IPS-20b (cell line): ENCODE measurements around the gene PADI1.

Experiments
- H3K27ac ChIP-seq: one replicate; pipeline ENCODE4 v1.5.1; 2013; ENCODE audit warnings: low read length
- H3K27me3 ChIP-seq: 2 replicates; pipeline ENCODE4 v1.6.1; 2013; ENCODE audit warnings: mild to moderate bottlenecking, low read length, inconsistent platforms; ENCODE audit not compliant: insufficient read depth
- H3K36me3 ChIP-seq: 2 replicates; pipeline ENCODE4 v1.6.1; 2013; ENCODE audit warnings: low read depth, mild to moderate bottlenecking, inconsistent platforms, low read length, moderate library complexity; ENCODE audit not compliant: insufficient read depth
- H3K4me1 ChIP-seq: 2 replicates; pipeline ENCODE4 v1.6.1; 2013; ENCODE audit warnings: mild to moderate bottlenecking, control low read depth, inconsistent platforms, low read length, moderate library complexity; ENCODE audit not compliant: insufficient read depth
- H3K4me3 ChIP-seq: 2 replicates; pipeline ENCODE4 v1.5.1; 2013; ENCODE audit warnings: mild to moderate bottlenecking, low read length, inconsistent platforms
- H3K9ac ChIP-seq: 2 replicates; pipeline ENCODE4 v1.6.1; 2013; ENCODE audit warnings: low read depth, mild to moderate bottlenecking, inconsistent platforms, low read length, moderate library complexity
- H3K9me3 ChIP-seq: 2 replicates; pipeline ENCODE4 v1.6.1; 2013; ENCODE audit warnings: mild to moderate bottlenecking, low read depth, low read length, inconsistent platforms; ENCODE audit not compliant: insufficient read depth

PADI1 gene

GRCh38 chr1:17213148-17213781, 8.3 kb downstream of the PADI1 start:
- Histone ChIP-seq H3K9ac (no peak overlapping the region), H3K36me3 (no peaks in the 10 kb centered on the region), H3K4me3 (no peak overlapping the region), H3K4me1 (peaks cover 4% of the 10 kb centered on the region; the same call in 1 of the 2 replicates), H3K27me3 (no peaks in the 10 kb centered on the region), H3K27ac (no peak overlapping the region), H3K9me3 (no peaks in the 10 kb centered on the region)

- Histone ChIP-seq H3K4me1 (peaks cover 4% of the 10 kb centered on the region; the same call in 1 of the 2 replicates), H3K4me3 (no peak overlapping the region), H3K27ac (no peak overlapping the region), H3K27me3 (no peaks in the 10 kb centered on the region), H3K9ac (no peak overlapping the region), H3K36me3 (no peaks in the 10 kb centered on the region), H3K9me3 (no peaks in the 10 kb centered on the region)
These were observed 8.8 kb downstream of the PADI1 start for GRCh38 chr1:17213782-17214148.

GRCh38 chr1:17214876-17215544, 10.1 kb downstream of the PADI1 start:
- no peak overlapping the region for H3K4me3 ChIP-seq
- peaks cover 4% of the 10 kb centered on the region; the same call in 1 of the 2 replicates for H3K4me1 ChIP-seq
- no peak overlapping the region for H3K27ac ChIP-seq

GRCh38 chr1:17215545-17215890, 10.6 kb downstream of the PADI1 start:
- H3K36me3 ChIP-seq, result no peaks in the 10 kb centered on the region

More at GRCh38 chr1:17214876-17215544, 10.1 kb downstream of the PADI1 start:
- Histone ChIP-seq H3K9ac (no peak overlapping the region), H3K27me3 (no peaks in the 10 kb centered on the region), H3K9me3 (no peaks in the 10 kb centered on the region), H3K36me3 (no peaks in the 10 kb centered on the region)

GRCh38 chr1:17216078-17216477, 11.2 kb downstream of the PADI1 start:
- Histone ChIP-seq H3K9me3 (no peaks in the 10 kb centered on the region), H3K27me3 (no peaks in the 10 kb centered on the region), H3K27ac (no peak overlapping the region), H3K4me1 (peaks cover 4% of the 10 kb centered on the region; the same call in 1 of the 2 replicates), H3K4me3 (no peak overlapping the region), H3K9ac (no peak overlapping the region), H3K36me3 (no peaks in the 10 kb centered on the region)

More at GRCh38 chr1:17215545-17215890, 10.6 kb downstream of the PADI1 start:
- Histone ChIP-seq H3K4me1 (peaks cover 4% of the 10 kb centered on the region; the same call in 1 of the 2 replicates), H3K4me3 (no peak overlapping the region), H3K27me3 (no peaks in the 10 kb centered on the region), H3K9me3 (no peaks in the 10 kb centered on the region), H3K9ac (no peak overlapping the region), H3K27ac (no peak overlapping the region)

GRCh38 chr1:17217607-17218006, 12.7 kb downstream of the PADI1 start:
- Histone ChIP-seq H3K4me3 (no peak overlapping the region), H3K36me3 (no peaks in the 10 kb centered on the region), H3K9me3 (no peaks in the 10 kb centered on the region), H3K27me3 (no peaks in the 10 kb centered on the region), H3K27ac (no peak overlapping the region), H3K4me1 (peaks cover 4% of the 10 kb centered on the region; the same call in 1 of the 2 replicates), H3K9ac (no peak overlapping the region)

GRCh38 chr1:17218939-17219338, 14.0 kb downstream of the PADI1 start:
- Histone ChIP-seq H3K27me3 (no peaks in the 10 kb centered on the region), H3K4me3 (no peak overlapping the region), H3K36me3 (no peaks in the 10 kb centered on the region), H3K27ac (no peak overlapping the region), H3K9ac (no peak overlapping the region), H3K4me1 (peaks cover 4% of the 10 kb centered on the region; the same call in 1 of the 2 replicates), H3K9me3 (no peaks in the 10 kb centered on the region)

GRCh38 chr1:17220287-17220686, 15.4 kb downstream of the PADI1 start:
- Histone ChIP-seq H3K9me3 (no peaks in the 10 kb centered on the region), H3K4me3 (no peak overlapping the region), H3K36me3 (no peaks in the 10 kb centered on the region), H3K9ac (no peak overlapping the region), H3K27me3 (no peaks in the 10 kb centered on the region), H3K27ac (no peak overlapping the region), H3K4me1 (peaks cover 2% of the 10 kb centered on the region; the same call in 1 of the 2 replicates)

GRCh38 chr1:17222557-17222956, 17.6 kb downstream of the PADI1 start:
- H3K9ac ChIP-seq, result no peak overlapping the region
- H3K36me3 ChIP-seq, result no peaks in the 10 kb centered on the region
- no peaks in the 10 kb centered on the region for H3K27me3 ChIP-seq
- no peaks in the 10 kb centered on the region for H3K4me1 ChIP-seq
- H3K27ac ChIP-seq, result no peak overlapping the region
- H3K9me3 ChIP-seq, result no peaks in the 10 kb centered on the region
- H3K4me3 ChIP-seq, result no peak overlapping the region

- Histone ChIP-seq H3K4me3 (no peak overlapping the region), H3K36me3 (no peaks in the 10 kb centered on the region), H3K9ac (no peak overlapping the region), H3K9me3 (no peaks in the 10 kb centered on the region), H3K27me3 (no peaks in the 10 kb centered on the region), H3K4me1 (no peaks in the 10 kb centered on the region), H3K27ac (no peak overlapping the region)
These were observed 19.5 kb downstream of the PADI1 start for GRCh38 chr1:17224434-17224833.

GRCh38 chr1:17225140-17225539, 20.2 kb downstream of the PADI1 start:
- H3K9ac ChIP-seq, result no peak overlapping the region
- no peaks in the 10 kb centered on the region for H3K4me1 ChIP-seq
- no peak overlapping the region for H3K27ac ChIP-seq
- H3K27me3 ChIP-seq, result no peaks in the 10 kb centered on the region
- no peaks in the 10 kb centered on the region for H3K36me3 ChIP-seq
- H3K9me3 ChIP-seq, result no peaks in the 10 kb centered on the region
- no peak overlapping the region for H3K4me3 ChIP-seq

GRCh38 chr1:17227358-17227915, 22.5 kb downstream of the PADI1 start:
- H3K27me3 ChIP-seq, result no peaks in the 10 kb centered on the region
- no peaks in the 10 kb centered on the region for H3K36me3 ChIP-seq
- no peaks in the 10 kb centered on the region for H3K9me3 ChIP-seq
- no peaks in the 10 kb centered on the region for H3K4me1 ChIP-seq
- H3K4me3 ChIP-seq, result no peak overlapping the region
- no peak overlapping the region for H3K9ac ChIP-seq
- no peak overlapping the region for H3K27ac ChIP-seq
